ENCODE results near the gene EFCAB6. TPM values are rescaled to one million over a fixed set of nuclear protein-coding genes. Genes with fewer than 3 reads are reported as not detected.

The EFCAB6 gene
- total RNA-seq, 2 experiments from 2014 or later: 0.13 TPM; not detected in 1

DNA sequence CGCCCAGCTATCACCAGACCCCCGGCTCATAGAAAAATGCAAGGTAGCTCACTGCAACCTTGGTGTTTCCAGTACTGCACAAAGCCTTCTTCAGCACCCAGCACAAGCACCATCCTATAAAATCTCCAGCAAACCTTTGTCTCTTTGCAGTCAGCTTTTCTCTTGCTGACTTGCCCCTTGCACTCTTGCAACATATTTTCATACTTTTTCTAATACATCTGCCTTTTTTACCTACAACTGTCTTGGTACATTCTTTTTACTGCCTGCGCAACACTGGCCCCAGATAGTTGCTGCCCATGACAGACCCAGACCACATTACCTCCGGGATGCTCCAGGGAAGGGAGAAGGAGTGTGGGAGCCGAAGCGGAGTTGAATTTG is 257.9 kb downstream of the EFCAB6 start:
- TF ChIP-seq EZH2phosphoT487 (IDR thresholded peaks at IDR 0.05; ENCODE audit: borderline replicate concordance, low read depth, low read length): no peak
- TF ChIP-seq, protein P1, sequence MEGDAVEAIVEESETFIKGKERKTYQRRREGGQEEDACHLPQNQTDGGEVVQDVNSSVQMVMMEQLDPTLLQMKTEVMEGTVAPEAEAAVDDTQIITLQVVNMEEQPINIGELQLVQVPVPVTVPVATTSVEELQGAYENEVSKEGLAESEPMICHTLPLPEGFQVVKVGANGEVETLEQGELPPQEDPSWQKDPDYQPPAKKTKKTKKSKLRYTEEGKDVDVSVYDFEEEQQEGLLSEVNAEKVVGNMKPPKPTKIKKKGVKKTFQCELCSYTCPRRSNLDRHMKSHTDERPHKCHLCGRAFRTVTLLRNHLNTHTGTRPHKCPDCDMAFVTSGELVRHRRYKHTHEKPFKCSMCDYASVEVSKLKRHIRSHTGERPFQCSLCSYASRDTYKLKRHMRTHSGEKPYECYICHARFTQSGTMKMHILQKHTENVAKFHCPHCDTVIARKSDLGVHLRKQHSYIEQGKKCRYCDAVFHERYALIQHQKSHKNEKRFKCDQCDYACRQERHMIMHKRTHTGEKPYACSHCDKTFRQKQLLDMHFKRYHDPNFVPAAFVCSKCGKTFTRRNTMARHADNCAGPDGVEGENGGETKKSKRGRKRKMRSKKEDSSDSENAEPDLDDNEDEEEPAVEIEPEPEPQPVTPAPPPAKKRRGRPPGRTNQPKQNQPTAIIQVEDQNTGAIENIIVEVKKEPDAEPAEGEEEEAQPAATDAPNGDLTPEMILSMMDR (conservative IDR thresholded peaks at IDR 0.05; ENCODE audit: low read length): no peak
- Histone ChIP-seq H4K20me1 (ENCODE audit: insufficient read depth, low read length) (no peaks in the 10 kb centered on the region), H3K36me3 (ENCODE audit: insufficient read depth, low read length) (no peaks in the 10 kb centered on the region), H3K9me3 (ENCODE audit: low read length) (no peaks in the 10 kb centered on the region), H3K27ac (ENCODE audit: low read depth, low read length, poor library complexity, severe bottlenecking) (no peak overlapping the region), H3K9me2 (ENCODE audit: insufficient read depth, low read length) (no peaks in the 10 kb centered on the region), H3K79me2 (ENCODE audit: insufficient read depth, low read depth, low read length) (no peaks in the 10 kb centered on the region), H3K4me1 (ENCODE audit: insufficient read depth, low read length, poor library complexity, severe bottlenecking) (no peaks in the 10 kb centered on the region), H2AFZ (ENCODE audit: low read length) (no peak overlapping the region), H3K4me3 (ENCODE audit: low read depth, low read length, poor library complexity, severe bottlenecking) (no peak overlapping the region), H3K4me2 (ENCODE audit: low read length) (no peak overlapping the region)
- DNase-seq (ENCODE audit: low spot score): no peak
- intact Hi-C loops (cut with micrococcal nuclease; ENCODE audit: unreplicated experiment): no loop called here
- no TSS peak for BruUV-seq (replicated peaks)
- POLR2A ChIA-PET: no interaction called here
- CTCF ChIA-PET (ENCODE audit: unreplicated experiment): no interaction called here

DNA sequence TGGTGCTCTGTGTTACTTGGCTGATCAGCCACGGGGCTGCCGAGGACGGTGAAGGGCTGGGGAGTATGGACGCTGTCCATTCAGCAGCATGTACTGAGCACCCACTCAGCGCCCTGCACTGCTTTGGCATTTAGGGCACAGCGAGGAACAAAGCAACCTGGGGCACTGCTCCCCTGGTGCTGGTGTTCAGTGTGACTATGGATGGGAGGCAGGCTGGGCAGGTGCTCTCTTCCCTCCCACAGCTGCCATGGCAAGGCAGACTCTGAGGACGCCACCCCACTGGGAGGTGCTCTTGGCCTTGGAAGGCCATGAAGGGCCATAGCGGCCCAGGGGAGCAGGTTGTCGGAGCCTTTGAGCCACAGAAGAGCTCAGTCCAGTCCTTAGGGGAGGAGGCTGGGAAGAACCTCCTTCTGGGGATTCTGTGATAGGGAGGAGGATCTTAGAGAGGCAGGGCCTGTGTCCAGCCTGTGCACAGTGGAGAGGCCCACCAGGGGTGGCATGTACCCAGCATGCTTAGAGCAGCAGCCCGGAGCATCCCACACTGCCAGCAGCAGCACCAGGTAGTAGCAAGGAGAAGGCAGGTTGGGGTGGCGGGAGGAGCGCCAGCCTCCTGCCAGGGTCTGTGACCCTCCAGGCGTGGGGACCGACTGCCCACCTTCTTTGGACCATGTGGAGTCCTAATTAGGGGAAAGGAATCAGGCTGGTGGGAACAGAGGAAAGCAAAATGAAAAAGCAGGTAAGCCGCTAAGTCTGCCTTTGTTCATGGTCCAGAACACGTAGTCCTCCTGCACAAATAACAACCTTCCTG is 258.4 kb downstream of the EFCAB6 start:
- H3K36me3 ChIP-seq (ENCODE audit: insufficient read depth, low read length): no peaks in the 10 kb centered on the region
- no peak for DNase-seq (ENCODE audit: low spot score)
- ChIA-PET POLR2A (no interaction called here), CTCF (ENCODE audit: unreplicated experiment) (no interaction called here)
- no peaks in the 10 kb centered on the region for H3K79me2 ChIP-seq (ENCODE audit: insufficient read depth, low read depth, low read length)
- H3K4me3 ChIP-seq (ENCODE audit: low read depth, low read length, poor library complexity, severe bottlenecking): no peak overlapping the region
- no peak overlapping the region for H2AFZ ChIP-seq (ENCODE audit: low read length)
- no peak overlapping the region for H3K4me2 ChIP-seq (ENCODE audit: low read length)
- intact Hi-C loops (cut with micrococcal nuclease; ENCODE audit: unreplicated experiment): no loop called here
- BruUV-seq (replicated peaks): no TSS peak
- TF ChIP-seq, protein P1 (conservative IDR thresholded peaks at IDR 0.05; ENCODE audit: low read length): no peak
- TF ChIP-seq EZH2phosphoT487 (IDR thresholded peaks at IDR 0.05; ENCODE audit: borderline replicate concordance, low read depth, low read length): no peak
- no peaks in the 10 kb centered on the region for H3K9me2 ChIP-seq (ENCODE audit: insufficient read depth, low read length)
- no peaks in the 10 kb centered on the region for H4K20me1 ChIP-seq (ENCODE audit: insufficient read depth, low read length)
- no peaks in the 10 kb centered on the region for H3K4me1 ChIP-seq (ENCODE audit: insufficient read depth, low read length, poor library complexity, severe bottlenecking)
- no peaks in the 10 kb centered on the region for H3K9me3 ChIP-seq (ENCODE audit: low read length)
- H3K27ac ChIP-seq (ENCODE audit: low read depth, low read length, poor library complexity, severe bottlenecking): no peak overlapping the region

DNA sequence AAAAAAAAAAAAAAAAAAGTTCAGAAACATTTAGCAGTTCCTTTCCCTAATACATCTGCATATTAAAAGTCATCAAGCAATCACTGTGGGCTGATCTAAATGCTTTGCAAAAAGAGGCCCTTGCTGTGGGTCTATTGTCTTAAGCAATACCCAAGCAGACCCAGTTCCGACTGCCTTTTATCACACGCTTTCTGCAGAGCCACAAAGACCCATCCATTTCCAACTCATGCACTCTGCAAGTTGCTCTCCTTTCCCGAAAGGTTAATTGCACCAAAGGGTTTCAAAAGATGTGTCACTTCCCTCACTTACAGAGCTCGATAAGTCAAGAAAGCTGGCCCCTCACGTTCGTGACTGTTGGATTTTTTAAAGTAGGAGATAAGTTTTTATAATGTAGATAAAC is 261.4 kb downstream of the EFCAB6 start:
- no peak overlapping the region for H2AFZ ChIP-seq (ENCODE audit: low read length)
- DNase-seq (ENCODE audit: low spot score): no peak
- no peaks in the 10 kb centered on the region for H3K4me1 ChIP-seq (ENCODE audit: insufficient read depth, low read length, poor library complexity, severe bottlenecking)

More for the DNA sequence above, 261.4 kb downstream of the EFCAB6 start:
- H4K20me1 ChIP-seq (ENCODE audit: insufficient read depth, low read length): no peaks in the 10 kb centered on the region
- CTCF ChIA-PET (ENCODE audit: unreplicated experiment): no interaction called here
- TF ChIP-seq EZH2phosphoT487 (IDR thresholded peaks at IDR 0.05; ENCODE audit: borderline replicate concordance, low read depth, low read length): no peak
- TF ChIP-seq, protein P1 (conservative IDR thresholded peaks at IDR 0.05; ENCODE audit: low read length): no peak
- intact Hi-C loops (cut with micrococcal nuclease; ENCODE audit: unreplicated experiment): no loop called here
- no peaks in the 10 kb centered on the region for H3K79me2 ChIP-seq (ENCODE audit: insufficient read depth, low read depth, low read length)
- no peaks in the 10 kb centered on the region for H3K9me3 ChIP-seq (ENCODE audit: low read length)
- no peak overlapping the region for H3K4me2 ChIP-seq (ENCODE audit: low read length)
- H3K36me3 ChIP-seq (ENCODE audit: insufficient read depth, low read length): no peaks in the 10 kb centered on the region
- no peaks in the 10 kb centered on the region for H3K9me2 ChIP-seq (ENCODE audit: insufficient read depth, low read length)
- POLR2A ChIA-PET: interaction anchor here (0.6 kb wide), 1 partner anchor 408 kb away, joined by 3 read pairs; no protein-coding TSS in a partner anchor
- H3K27ac ChIP-seq (ENCODE audit: low read depth, low read length, poor library complexity, severe bottlenecking): no peak overlapping the region
- BruUV-seq (replicated peaks): no TSS peak
- no peak overlapping the region for H3K4me3 ChIP-seq (ENCODE audit: low read depth, low read length, poor library complexity, severe bottlenecking)
